Measurements from ENCODE around the gene P2RY14. TPM values are rescaled to one million over a fixed set of nuclear protein-coding genes. Genes with fewer than 3 reads are reported as not detected.

P2RY14 gene
- total RNA-seq, 1 donor from 2014 or later, result 0.11 TPM

GRCh38 chr3:151213151-151213550 lies 65.2 kb downstream of the P2RY14 start:
- H4K20me1 ChIP-seq (ENCODE audit: insufficient read depth, low read length), result no peaks in the 10 kb centered on the region
- Mint-ChIP-seq H3K4me3 (ENCODE audit: unreplicated experiment) (no peak overlapping the region), H3K27me3 (ENCODE audit: low read depth, unreplicated experiment) (no peaks in the 10 kb centered on the region), H3K36me3 (ENCODE audit: low read depth, unreplicated experiment) (no peaks in the 10 kb centered on the region), H3K27ac (ENCODE audit: unreplicated experiment) (no peak overlapping the region), H3K4me1 (ENCODE audit: low read depth, unreplicated experiment) (peaks cover 53% of the 10 kb centered on the region), H3K9me3 (ENCODE audit: unreplicated experiment) (no peaks in the 10 kb centered on the region)
- TF ChIP-seq CTCF (IDR thresholded peaks at IDR 0.05; ENCODE audit: insufficient read depth, low read depth, low read length) (no peak), EZH2 (IDR thresholded peaks at IDR 0.05; ENCODE audit: insufficient read depth, low read length) (no peak)
- no peaks in the 10 kb centered on the region for H3K36me3 ChIP-seq (ENCODE audit: insufficient read depth, low read length)
- H3K27ac ChIP-seq (ENCODE audit: low read depth, low read length), result no peak overlapping the region
- no peak for DNase-seq (ENCODE audit: low read depth)
- peaks cover 15% of the 10 kb centered on the region for H3K4me1 ChIP-seq (ENCODE audit: insufficient read depth, low read length)
- no peak overlapping the region for H3K9ac ChIP-seq (ENCODE audit: low read length)
- no peak overlapping the region for H3K4me3 ChIP-seq (ENCODE audit: insufficient read depth, low read depth, low read length)
- H3K27me3 ChIP-seq (ENCODE audit: insufficient read depth, low read length), result no peaks in the 10 kb centered on the region
- FAIRE-seq, result no peak
- no peaks in the 10 kb centered on the region for H3K9me3 ChIP-seq (ENCODE audit: insufficient read depth, low read depth, low read length)
- no peaks in the 10 kb centered on the region for H3K79me2 ChIP-seq (ENCODE audit: insufficient read depth, low read length)
- H3K4me2 ChIP-seq (ENCODE audit: low read length), result no peak overlapping the region
- no peak overlapping the region for H2AFZ ChIP-seq (ENCODE audit: low read depth, low read length)

GRCh38 chr3:151210676-151211381 lies 67.5 kb downstream of the P2RY14 start:
- no peak overlapping the region for H3K4me2 ChIP-seq (ENCODE audit: low read length)
- Mint-ChIP-seq H3K4me1 (ENCODE audit: low read depth, unreplicated experiment) (peaks cover 40% of the 10 kb centered on the region), H3K4me3 (ENCODE audit: unreplicated experiment) (no peak overlapping the region), H3K9me3 (ENCODE audit: unreplicated experiment) (no peaks in the 10 kb centered on the region), H3K36me3 (ENCODE audit: low read depth, unreplicated experiment) (no peaks in the 10 kb centered on the region), H3K27me3 (ENCODE audit: low read depth, unreplicated experiment) (no peaks in the 10 kb centered on the region), H3K27ac (ENCODE audit: unreplicated experiment) (no peak overlapping the region)
- no peaks in the 10 kb centered on the region for H3K36me3 ChIP-seq (ENCODE audit: insufficient read depth, low read length)
- no peak overlapping the region for H3K9ac ChIP-seq (ENCODE audit: low read length)
- H3K27ac ChIP-seq (ENCODE audit: low read depth, low read length), result no peak overlapping the region
- H3K27me3 ChIP-seq (ENCODE audit: insufficient read depth, low read length), result no peaks in the 10 kb centered on the region
- no peak overlapping the region for H3K4me3 ChIP-seq (ENCODE audit: insufficient read depth, low read depth, low read length)
- no peak overlapping the region for H2AFZ ChIP-seq (ENCODE audit: low read depth, low read length)
- H4K20me1 ChIP-seq (ENCODE audit: insufficient read depth, low read length), result no peaks in the 10 kb centered on the region
- no peaks in the 10 kb centered on the region for H3K9me3 ChIP-seq (ENCODE audit: insufficient read depth, low read depth, low read length)
- H3K4me1 ChIP-seq (ENCODE audit: insufficient read depth, low read length), result no peaks in the 10 kb centered on the region
- DNase-seq (ENCODE audit: low read depth) (no peak), FAIRE-seq (no peak)
- no peaks in the 10 kb centered on the region for H3K79me2 ChIP-seq (ENCODE audit: insufficient read depth, low read length)
- no peak for TF ChIP-seq EZH2 (IDR thresholded peaks at IDR 0.05; ENCODE audit: insufficient read depth, low read length)
- peak; percentile 5 for TF ChIP-seq CTCF (IDR thresholded peaks at IDR 0.05; ENCODE audit: insufficient read depth, low read depth, low read length)

GRCh38 chr3:151209654-151210053 lies 68.7 kb downstream of the P2RY14 start:
- FAIRE-seq (no peak), DNase-seq (ENCODE audit: low read depth) (no peak)
- no peak for TF ChIP-seq EZH2 (IDR thresholded peaks at IDR 0.05; ENCODE audit: insufficient read depth, low read length)
- no peak for TF ChIP-seq CTCF (IDR thresholded peaks at IDR 0.05; ENCODE audit: insufficient read depth, low read depth, low read length)
- Mint-ChIP-seq H3K4me3 (ENCODE audit: unreplicated experiment) (no peak overlapping the region), H3K4me1 (ENCODE audit: low read depth, unreplicated experiment) (peaks cover 34% of the 10 kb centered on the region), H3K27me3 (ENCODE audit: low read depth, unreplicated experiment) (no peaks in the 10 kb centered on the region), H3K9me3 (ENCODE audit: unreplicated experiment) (no peaks in the 10 kb centered on the region), H3K36me3 (ENCODE audit: low read depth, unreplicated experiment) (no peaks in the 10 kb centered on the region), H3K27ac (ENCODE audit: unreplicated experiment) (no peak overlapping the region)
- no peaks in the 10 kb centered on the region for H3K79me2 ChIP-seq (ENCODE audit: insufficient read depth, low read length)
- no peaks in the 10 kb centered on the region for H3K27me3 ChIP-seq (ENCODE audit: insufficient read depth, low read length)
- no peak overlapping the region for H2AFZ ChIP-seq (ENCODE audit: low read depth, low read length)
- no peaks in the 10 kb centered on the region for H4K20me1 ChIP-seq (ENCODE audit: insufficient read depth, low read length)
- no peaks in the 10 kb centered on the region for H3K36me3 ChIP-seq (ENCODE audit: insufficient read depth, low read length)
- H3K9ac ChIP-seq (ENCODE audit: low read length), result no peak overlapping the region
- no peak overlapping the region for H3K27ac ChIP-seq (ENCODE audit: low read depth, low read length)
- H3K4me2 ChIP-seq (ENCODE audit: low read length), result no peak overlapping the region
- H3K4me1 ChIP-seq (ENCODE audit: insufficient read depth, low read length), result no peaks in the 10 kb centered on the region
- no peak overlapping the region for H3K4me3 ChIP-seq (ENCODE audit: insufficient read depth, low read depth, low read length)
- no peaks in the 10 kb centered on the region for H3K9me3 ChIP-seq (ENCODE audit: insufficient read depth, low read depth, low read length)

All from astrocyte (in vitro differentiated cells and primary cell).